Astrocyte (in vitro differentiated cells and primary cell): ENCODE results near the gene SEC16B. TPM values are rescaled to one million over a fixed set of nuclear protein-coding genes. Genes with fewer than 3 reads are reported as not detected.

Source experiments
- DNase-seq: peaks from one replicate; pipeline ENCODE4 v3.0.0-alpha.2; 2010; ENCODE audit warnings: low read depth
- FAIRE-seq: peaks from 2 replicates; lab custom pipeline; 2011; peaks lifted over from hg19 to GRCh38; lab: Jason Lieb, UNC
- H2AFZ ChIP-seq: 2 replicates; pipeline ENCODE4 v1.6.0; 2012; ENCODE audit warnings: low read depth, low read length, inconsistent platforms
- H3K27ac ChIP-seq: 2 replicates; pipeline ENCODE4 v1.5.1; 2011; ENCODE audit warnings: low read depth, low read length, inconsistent platforms
- H3K27me3 ChIP-seq: 2 replicates; pipeline ENCODE4 v1.6.0; 2011; ENCODE audit warnings: low read length, inconsistent platforms; ENCODE audit not compliant: insufficient read depth
- H3K36me3 ChIP-seq: 2 replicates; pipeline ENCODE4 v1.5.1; 2011; ENCODE audit warnings: low read length, inconsistent platforms; ENCODE audit not compliant: insufficient read depth
- H3K4me1 ChIP-seq: 2 replicates; pipeline ENCODE4 v1.5.1; 2011; ENCODE audit warnings: low read length, inconsistent platforms; ENCODE audit not compliant: insufficient read depth
- H3K4me2 ChIP-seq: 2 replicates; pipeline ENCODE4 v1.6.0; 2012; ENCODE audit warnings: low read length, inconsistent platforms
- H3K4me3 ChIP-seq: 2 replicates; pipeline ENCODE4 v1.5.1; 2011; ENCODE audit warnings: low read depth, mild to moderate bottlenecking, low read length, inconsistent platforms; ENCODE audit not compliant: insufficient read depth
- H3K79me2 ChIP-seq: 2 replicates; pipeline ENCODE4 v1.6.0; 2012; ENCODE audit warnings: mild to moderate bottlenecking, low read length, inconsistent platforms; ENCODE audit not compliant: insufficient read depth
- H3K9ac ChIP-seq: 2 replicates; pipeline ENCODE4 v1.6.0; 2012; ENCODE audit warnings: mild to moderate bottlenecking, low read length, inconsistent platforms
- H3K9me3 ChIP-seq: 2 replicates; pipeline ENCODE4 v1.5.1; 2012; ENCODE audit warnings: low read depth, mild to moderate bottlenecking, low read length, inconsistent platforms; ENCODE audit not compliant: insufficient read depth
- H4K20me1 ChIP-seq: 2 replicates; pipeline ENCODE4 v1.6.0; 2012; ENCODE audit warnings: low read length, inconsistent platforms; ENCODE audit not compliant: insufficient read depth
- H3K27ac Mint-ChIP-seq: one replicate; pipeline ENCODE4 v1.8.0; 2021; ENCODE audit warnings: mild to moderate bottlenecking, mixed read lengths; ENCODE audit not compliant: unreplicated experiment
- H3K27me3 Mint-ChIP-seq: one replicate; pipeline ENCODE4 v1.8.0; 2021; ENCODE audit warnings: low read depth, mixed read lengths; ENCODE audit not compliant: unreplicated experiment
- H3K36me3 Mint-ChIP-seq: one replicate; pipeline ENCODE4 v1.8.0; 2021; ENCODE audit warnings: low read depth, mixed read lengths; ENCODE audit not compliant: unreplicated experiment
- H3K4me1 Mint-ChIP-seq: one replicate; pipeline ENCODE4 v1.8.0; 2021; ENCODE audit warnings: low read depth, mixed read lengths; ENCODE audit not compliant: unreplicated experiment
- H3K4me3 Mint-ChIP-seq: one replicate; pipeline ENCODE4 v1.8.0; 2021; ENCODE audit warnings: mild to moderate bottlenecking, moderate library complexity, mixed read lengths; ENCODE audit not compliant: unreplicated experiment
- H3K9me3 Mint-ChIP-seq: one replicate; pipeline ENCODE4 v1.8.0; 2021; ENCODE audit warnings: mild to moderate bottlenecking, mixed read lengths; ENCODE audit not compliant: unreplicated experiment
- EZH2 ChIP-seq: IDR thresholded peaks from 2 replicates; pipeline ENCODE4 v1.6.1; 2012; ENCODE audit warnings: mild to moderate bottlenecking, low read length, inconsistent platforms; ENCODE audit not compliant: insufficient read depth
- total RNA-seq: library from RNA; stranded (reverse); gene quantifications from 2 replicates; pipeline ENCODE4 v1.2.1, GENCODE V29; 2021
- TF ChIP-seq, protein P1 (sequence below): IDR thresholded peaks from 2 replicates; pipeline ENCODE4 v1.5.1; 2011; ENCODE audit warnings: low read depth, mild to moderate bottlenecking, inconsistent platforms, low read length, moderate library complexity; ENCODE audit not compliant: insufficient read depth

Gene SEC16B
- total RNA-seq, 1 donor from 2014 or later = 3.0 TPM

DNA sequence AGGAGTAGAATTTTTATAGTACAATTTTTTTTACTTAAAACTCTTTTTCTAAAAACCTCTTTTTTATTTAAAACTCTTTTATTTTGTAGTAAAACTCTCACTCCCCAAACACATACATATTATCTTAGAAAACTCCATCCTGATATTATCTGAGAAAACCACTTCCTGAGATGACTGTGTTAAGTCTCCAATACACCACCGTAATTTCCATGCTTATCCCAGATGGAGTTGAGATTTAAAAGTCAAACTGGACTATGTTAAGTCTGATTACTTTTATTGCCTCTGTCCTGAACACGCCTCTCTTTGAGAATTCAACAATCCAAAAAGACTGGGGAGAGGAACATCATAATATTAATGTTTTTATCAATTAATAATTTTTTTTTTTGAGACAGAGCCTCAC, 3.7 kb downstream of the SEC16B start:
- no peaks in the 10 kb centered on the region for H4K20me1 ChIP-seq
- Mint-ChIP-seq H3K4me3 (no peak overlapping the region), H3K4me1 (peaks cover 9% of the 10 kb centered on the region), H3K27ac (no peak overlapping the region), H3K36me3 (peaks cover 16% of the 10 kb centered on the region), H3K27me3 (peaks cover 2% of the 10 kb centered on the region), H3K9me3 (peaks cover 2% of the 10 kb centered on the region)
- H3K27me3 ChIP-seq = no peaks in the 10 kb centered on the region
- H3K4me3 ChIP-seq = no peak overlapping the region
- DNase-seq (peak; percentile 28), FAIRE-seq (no peak)
- H3K9me3 ChIP-seq = no peaks in the 10 kb centered on the region
- peaks cover 3% of the 10 kb centered on the region for H3K36me3 ChIP-seq
- H2AFZ ChIP-seq = no peak overlapping the region
- H3K4me2 ChIP-seq = no peak overlapping the region
- no peak overlapping the region for H3K27ac ChIP-seq
- no peaks in the 10 kb centered on the region for H3K79me2 ChIP-seq
- TF ChIP-seq, protein P1, sequence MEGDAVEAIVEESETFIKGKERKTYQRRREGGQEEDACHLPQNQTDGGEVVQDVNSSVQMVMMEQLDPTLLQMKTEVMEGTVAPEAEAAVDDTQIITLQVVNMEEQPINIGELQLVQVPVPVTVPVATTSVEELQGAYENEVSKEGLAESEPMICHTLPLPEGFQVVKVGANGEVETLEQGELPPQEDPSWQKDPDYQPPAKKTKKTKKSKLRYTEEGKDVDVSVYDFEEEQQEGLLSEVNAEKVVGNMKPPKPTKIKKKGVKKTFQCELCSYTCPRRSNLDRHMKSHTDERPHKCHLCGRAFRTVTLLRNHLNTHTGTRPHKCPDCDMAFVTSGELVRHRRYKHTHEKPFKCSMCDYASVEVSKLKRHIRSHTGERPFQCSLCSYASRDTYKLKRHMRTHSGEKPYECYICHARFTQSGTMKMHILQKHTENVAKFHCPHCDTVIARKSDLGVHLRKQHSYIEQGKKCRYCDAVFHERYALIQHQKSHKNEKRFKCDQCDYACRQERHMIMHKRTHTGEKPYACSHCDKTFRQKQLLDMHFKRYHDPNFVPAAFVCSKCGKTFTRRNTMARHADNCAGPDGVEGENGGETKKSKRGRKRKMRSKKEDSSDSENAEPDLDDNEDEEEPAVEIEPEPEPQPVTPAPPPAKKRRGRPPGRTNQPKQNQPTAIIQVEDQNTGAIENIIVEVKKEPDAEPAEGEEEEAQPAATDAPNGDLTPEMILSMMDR = no peak
- TF ChIP-seq EZH2 = no peak
- no peaks in the 10 kb centered on the region for H3K4me1 ChIP-seq
- H3K9ac ChIP-seq = no peak overlapping the region

DNA sequence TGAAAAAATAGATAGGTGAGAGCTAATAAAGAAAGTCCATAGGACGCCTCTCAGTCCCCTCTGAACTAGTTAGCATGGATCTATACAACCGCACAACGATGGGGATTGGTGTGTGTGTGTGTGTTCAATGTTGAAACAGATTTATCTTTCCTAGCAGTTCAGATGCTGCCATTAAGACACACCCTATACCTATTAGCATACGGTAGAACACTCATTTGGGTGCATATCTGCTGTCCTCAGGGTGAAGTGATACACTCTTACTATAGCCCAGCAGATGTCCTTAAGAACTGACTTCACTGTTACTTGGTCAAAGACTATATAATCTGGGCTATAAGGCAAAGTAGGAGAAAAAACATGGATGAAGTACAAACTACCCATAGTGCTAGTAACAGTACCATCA, 4.6 kb downstream of the SEC16B start:
- H4K20me1 ChIP-seq = no peaks in the 10 kb centered on the region
- no peak overlapping the region for H3K9ac ChIP-seq
- no peak overlapping the region for H3K4me2 ChIP-seq
- no peak overlapping the region for H2AFZ ChIP-seq
- TF ChIP-seq, protein P1 = no peak
- no peak for TF ChIP-seq EZH2
- H3K9me3 ChIP-seq = no peaks in the 10 kb centered on the region
- H3K4me3 ChIP-seq = no peak overlapping the region
- no peaks in the 10 kb centered on the region for H3K4me1 ChIP-seq
- peaks cover 13% of the 10 kb centered on the region for H3K4me1 Mint-ChIP-seq
- H3K27me3 ChIP-seq = no peaks in the 10 kb centered on the region
- peaks cover 2% of the 10 kb centered on the region for H3K9me3 Mint-ChIP-seq
- H3K79me2 ChIP-seq = no peaks in the 10 kb centered on the region
- H3K27ac Mint-ChIP-seq = no peak overlapping the region
- DNase-seq (no peak), FAIRE-seq (no peak)
- H3K27me3 Mint-ChIP-seq = peaks cover 2% of the 10 kb centered on the region
- peaks cover 3% of the 10 kb centered on the region for H3K36me3 ChIP-seq
- peaks cover 17% of the 10 kb centered on the region for H3K36me3 Mint-ChIP-seq
- H3K4me3 Mint-ChIP-seq = no peak overlapping the region
- no peak overlapping the region for H3K27ac ChIP-seq

DNA sequence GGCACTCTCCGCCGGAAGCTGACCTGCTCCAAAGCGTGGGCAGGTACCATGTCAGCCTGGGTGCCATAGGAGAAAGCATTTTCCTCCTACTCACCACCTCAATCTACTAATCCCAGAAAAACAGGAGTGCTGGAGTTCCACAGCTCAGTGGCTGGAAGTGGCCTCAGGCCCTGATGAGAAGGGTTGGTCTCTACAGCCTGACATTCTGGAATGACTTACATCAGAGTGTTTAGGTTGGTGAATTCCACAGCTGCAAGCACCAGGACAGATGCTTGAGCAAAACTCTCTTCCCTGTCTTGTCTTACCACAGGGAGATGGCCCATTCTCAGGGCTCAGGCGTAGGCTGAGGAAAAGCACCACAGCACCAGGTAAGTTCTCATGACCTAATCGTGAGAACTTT, 5.5 kb downstream of the SEC16B start:
- Histone ChIP-seq H3K9ac (no peak overlapping the region), H3K4me2 (no peak overlapping the region), H3K79me2 (no peaks in the 10 kb centered on the region), H2AFZ (no peak overlapping the region), H3K9me3 (no peaks in the 10 kb centered on the region), H4K20me1 (no peaks in the 10 kb centered on the region), H3K27ac (no peak overlapping the region), H3K4me3 (no peak overlapping the region), H3K27me3 (no peaks in the 10 kb centered on the region), H3K36me3 (peaks cover 3% of the 10 kb centered on the region), H3K4me1 (no peaks in the 10 kb centered on the region)
- DNase-seq = no peak
- no peak overlapping the region for H3K27ac Mint-ChIP-seq
- H3K9me3 Mint-ChIP-seq = no peaks in the 10 kb centered on the region
- peaks cover 20% of the 10 kb centered on the region for H3K4me1 Mint-ChIP-seq
- no peak overlapping the region for H3K4me3 Mint-ChIP-seq
- H3K27me3 Mint-ChIP-seq = no peaks in the 10 kb centered on the region
- H3K36me3 Mint-ChIP-seq = peaks cover 17% of the 10 kb centered on the region
- no peak for TF ChIP-seq EZH2
- TF ChIP-seq, protein P1 = no peak
- no peak for FAIRE-seq
